Breast epithelium (tissue), 4 donors: Measurements from ENCODE around the gene CXXC5. TPM values are rescaled to one million over a fixed set of nuclear protein-coding genes. Genes with fewer than 3 reads are reported as not detected.

Experiments used
- DNase-seq, 2 donors: peaks; one replicate each; pipeline ENCODE4 v3.0.0-alpha.2; 2019; ENCODE audit warnings: low spot score in 2 of 2
- H3K27ac ChIP-seq, 2 donors: fragments of 200-600 bp; sonication (generic) in 1 of 2; one replicate each; pipeline ENCODE4 v1.5.1; 2016 to 2019; ENCODE audit warnings: mild to moderate bottlenecking in 1 of 2
- H3K27me3 ChIP-seq, 2 donors: fragments of 200-600 bp; sonication (generic) in 1 of 2; one replicate each; pipeline versions ENCODE4 v1.5.1 to v1.6.0; 2017 to 2019; ENCODE audit warnings: control low read depth in 1 of 2, mild to moderate bottlenecking in 1 of 2
- H3K36me3 ChIP-seq: fragments of 200-600 bp; one replicate; pipeline ENCODE4 v1.5.1; 2019
- H3K4me1 ChIP-seq, 2 donors: fragments of 200-600 bp; sonication (generic); one replicate each; pipeline ENCODE4 v1.5.1; 2016 to 2019; ENCODE audit warnings: control low read depth in 1 of 2
- H3K4me3 ChIP-seq, 3 donors: fragments of 200-600 bp; sonication (generic); 1 replicate in 2 of 3; 2 replicates in 1 of 3; pipeline ENCODE4 v1.5.1; 2016 to 2019; ENCODE audit warnings: mild to moderate bottlenecking in 3 of 3, moderate library complexity in 2 of 3
- H3K9me3 ChIP-seq, 2 donors: fragments of 200-600 bp; sonication (generic) in 1 of 2; one replicate each; pipeline ENCODE4 v1.5.1; 2016 to 2019; ENCODE audit warnings: control low read depth in 1 of 2
- POLR2A ChIP-seq: fragments of 450-650 bp; IDR thresholded peaks from one replicate; pipeline ENCODE4 v1.6.1; 2016; ENCODE audit warnings: antibody characterized with exemption, mild to moderate bottlenecking, moderate library complexity
- POLR2AphosphoS5 ChIP-seq, 3 donors: sonication (generic); formaldehyde crosslinking; IDR thresholded peaks; one replicate each; pipeline ENCODE4 v1.6.1; 2017; ENCODE audit warnings: antibody characterized with exemption in 3 of 3
- intact Hi-C: fragments of 100-400 bp; cut with DNase I; formaldehyde crosslinking; loops from one replicate; pipeline ENCODE4 v1.15.1; 2023; ENCODE audit warnings: low total_unique reads
- total RNA-seq, 3 donors: library from RNA; depleted of rRNA; stranded (reverse); fragments of >200 nt; gene quantifications; one replicate each; pipeline ENCODE4 v1.1.0, GENCODE V29; 2016
- TF ChIP-seq, protein P1 (sequence below), 3 donors: fragments of 450-650 bp; IDR thresholded peaks; one replicate each; pipeline ENCODE4 v1.5.1; 2016 to 2017; ENCODE audit warnings: antibody characterized with exemption in 3 of 3, mild to moderate bottlenecking in 3 of 3, moderate library complexity in 3 of 3

CXXC5 gene
- total RNA-seq, 3 donors from 2014 or later: 33.9 to 66.9 (median 38.3) TPM

DNA sequence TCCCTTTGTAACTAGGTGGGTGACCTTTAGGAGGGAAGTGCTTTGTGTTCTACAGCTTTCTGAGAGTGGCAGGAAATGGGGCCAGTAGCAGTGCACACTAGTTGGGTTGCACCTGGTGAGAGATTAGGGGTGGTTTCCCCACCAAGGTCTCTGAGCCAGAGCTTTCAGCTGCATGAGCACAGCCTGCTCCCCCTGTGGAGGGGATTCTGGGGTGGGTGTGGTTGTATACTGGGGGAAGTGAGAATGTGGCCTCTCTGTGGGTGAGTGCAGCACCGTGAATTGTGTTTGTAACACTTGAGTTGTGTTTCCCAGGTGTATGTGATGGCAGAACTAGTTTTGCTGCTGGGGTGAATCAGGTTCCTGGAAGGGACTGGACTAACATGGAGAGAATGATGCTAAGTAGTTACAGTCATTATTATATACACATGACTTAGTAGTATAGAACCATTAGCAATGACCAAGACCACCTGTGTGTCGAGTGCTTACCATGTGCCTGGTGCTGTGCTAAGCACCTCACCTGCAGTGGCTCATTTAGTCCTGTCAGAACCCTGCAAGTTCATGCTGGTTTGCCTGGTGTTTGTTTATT lies 11.8 kb upstream of the CXXC5 start:
- no peak overlapping the region for H3K4me3 ChIP-seq
- peaks cover 0 to 24% of the 10 kb centered on the region in 2 donors for H3K4me1 ChIP-seq
- intact Hi-C loops: no loop called here
- TF ChIP-seq, protein P1, sequence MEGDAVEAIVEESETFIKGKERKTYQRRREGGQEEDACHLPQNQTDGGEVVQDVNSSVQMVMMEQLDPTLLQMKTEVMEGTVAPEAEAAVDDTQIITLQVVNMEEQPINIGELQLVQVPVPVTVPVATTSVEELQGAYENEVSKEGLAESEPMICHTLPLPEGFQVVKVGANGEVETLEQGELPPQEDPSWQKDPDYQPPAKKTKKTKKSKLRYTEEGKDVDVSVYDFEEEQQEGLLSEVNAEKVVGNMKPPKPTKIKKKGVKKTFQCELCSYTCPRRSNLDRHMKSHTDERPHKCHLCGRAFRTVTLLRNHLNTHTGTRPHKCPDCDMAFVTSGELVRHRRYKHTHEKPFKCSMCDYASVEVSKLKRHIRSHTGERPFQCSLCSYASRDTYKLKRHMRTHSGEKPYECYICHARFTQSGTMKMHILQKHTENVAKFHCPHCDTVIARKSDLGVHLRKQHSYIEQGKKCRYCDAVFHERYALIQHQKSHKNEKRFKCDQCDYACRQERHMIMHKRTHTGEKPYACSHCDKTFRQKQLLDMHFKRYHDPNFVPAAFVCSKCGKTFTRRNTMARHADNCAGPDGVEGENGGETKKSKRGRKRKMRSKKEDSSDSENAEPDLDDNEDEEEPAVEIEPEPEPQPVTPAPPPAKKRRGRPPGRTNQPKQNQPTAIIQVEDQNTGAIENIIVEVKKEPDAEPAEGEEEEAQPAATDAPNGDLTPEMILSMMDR (IDR thresholded peaks at IDR 0.05): no peak
- TF ChIP-seq POLR2A (no peak), POLR2AphosphoS5 (IDR thresholded peaks at IDR 0.05) (no peak)
- peak overlapping the region; percentile 48 to 95 for H3K27ac ChIP-seq
- no peaks in the 10 kb centered on the region for H3K27me3 ChIP-seq
- no peaks in the 10 kb centered on the region for H3K36me3 ChIP-seq
- DNase-seq: no peak
- H3K9me3 ChIP-seq: no peaks in the 10 kb centered on the region

DNA sequence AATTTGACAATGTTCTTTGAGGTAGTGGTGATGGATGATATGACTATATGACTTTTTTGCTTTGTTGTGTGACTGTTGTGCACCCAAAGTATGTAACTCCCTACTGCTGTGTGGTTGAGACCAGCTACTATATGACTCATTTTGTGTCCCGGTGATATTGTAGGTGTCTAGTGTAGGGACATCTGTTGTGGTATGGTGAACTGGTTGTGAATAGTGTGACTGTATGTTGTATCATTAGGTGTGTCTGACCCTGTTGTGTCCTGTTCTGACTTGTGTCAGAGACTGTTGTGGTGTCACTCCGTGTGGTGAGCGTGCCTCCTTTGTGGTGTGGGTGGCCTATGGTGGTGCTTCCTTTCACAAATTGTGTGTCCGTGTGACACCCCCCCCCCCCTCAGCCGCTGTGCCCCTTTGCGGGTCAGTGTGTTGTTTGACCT lies 11.2 kb upstream of the CXXC5 start:
- H3K9me3 ChIP-seq: no peaks in the 10 kb centered on the region
- DNase-seq: no peak
- peaks cover 0 to 24% of the 10 kb centered on the region in 2 donors for H3K4me1 ChIP-seq
- H3K36me3 ChIP-seq: no peaks in the 10 kb centered on the region
- TF ChIP-seq, protein P1 (IDR thresholded peaks at IDR 0.05): no peak
- TF ChIP-seq POLR2AphosphoS5 (IDR thresholded peaks at IDR 0.05): no peak
- TF ChIP-seq POLR2A: no peak
- H3K27ac ChIP-seq: peak overlapping the region; percentile 91 to 95
- intact Hi-C loops: no loop called here
- peak overlapping the region; percentile 46 to 71 (median 58) for H3K4me3 ChIP-seq
- H3K27me3 ChIP-seq: no peaks in the 10 kb centered on the region

DNA sequence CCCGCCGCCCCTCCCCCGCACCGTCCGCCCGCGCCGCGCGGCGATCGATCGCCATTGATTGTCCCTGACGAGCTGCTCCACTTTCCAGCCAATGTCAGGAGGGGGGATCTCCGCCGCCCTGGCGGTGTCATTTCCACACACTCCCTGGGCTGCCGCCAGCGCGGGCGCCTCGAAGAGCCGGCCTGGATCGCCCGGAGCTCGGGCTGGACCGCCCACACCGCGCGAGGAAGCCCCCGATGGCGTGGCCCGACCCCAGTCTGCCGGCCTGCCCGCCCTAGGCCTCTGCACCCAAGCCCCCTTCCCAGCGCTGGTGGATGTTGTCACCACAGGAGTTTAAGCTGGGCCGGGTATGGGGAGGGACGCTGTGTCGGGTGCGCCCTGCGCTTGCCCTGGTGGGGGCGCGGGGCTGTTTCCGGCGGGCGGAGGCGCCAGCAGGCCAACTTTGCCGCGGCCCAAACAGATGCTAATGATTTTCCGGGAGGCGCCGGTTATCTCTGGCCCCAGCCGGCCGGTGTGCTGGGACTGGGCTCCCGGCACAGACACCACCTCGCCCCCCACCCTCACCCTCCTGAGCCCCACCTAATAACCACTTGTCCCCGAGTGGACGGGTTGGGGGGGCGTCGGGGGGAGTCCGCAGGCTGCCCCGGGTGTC lies 10.6 kb upstream of the CXXC5 start:
- no peaks in the 10 kb centered on the region for H3K9me3 ChIP-seq
- H3K4me3 ChIP-seq: peak overlapping the region; percentile 46 to 71 (median 58)
- intact Hi-C loops: no loop called here
- TF ChIP-seq POLR2AphosphoS5 (IDR thresholded peaks at IDR 0.05): peak; percentile 67 to 76 (median 70)
- TF ChIP-seq, protein P1 (IDR thresholded peaks at IDR 0.05): peak; percentile 43 to 55 (median 44)
- no peak for TF ChIP-seq POLR2A
- peaks cover 0 to 25% of the 10 kb centered on the region in 2 donors for H3K4me1 ChIP-seq
- peak; percentile 74 to 84 for DNase-seq
- no peaks in the 10 kb centered on the region for H3K27me3 ChIP-seq
- H3K27ac ChIP-seq: peak overlapping the region; percentile 91 to 95
- H3K36me3 ChIP-seq: no peaks in the 10 kb centered on the region

DNA sequence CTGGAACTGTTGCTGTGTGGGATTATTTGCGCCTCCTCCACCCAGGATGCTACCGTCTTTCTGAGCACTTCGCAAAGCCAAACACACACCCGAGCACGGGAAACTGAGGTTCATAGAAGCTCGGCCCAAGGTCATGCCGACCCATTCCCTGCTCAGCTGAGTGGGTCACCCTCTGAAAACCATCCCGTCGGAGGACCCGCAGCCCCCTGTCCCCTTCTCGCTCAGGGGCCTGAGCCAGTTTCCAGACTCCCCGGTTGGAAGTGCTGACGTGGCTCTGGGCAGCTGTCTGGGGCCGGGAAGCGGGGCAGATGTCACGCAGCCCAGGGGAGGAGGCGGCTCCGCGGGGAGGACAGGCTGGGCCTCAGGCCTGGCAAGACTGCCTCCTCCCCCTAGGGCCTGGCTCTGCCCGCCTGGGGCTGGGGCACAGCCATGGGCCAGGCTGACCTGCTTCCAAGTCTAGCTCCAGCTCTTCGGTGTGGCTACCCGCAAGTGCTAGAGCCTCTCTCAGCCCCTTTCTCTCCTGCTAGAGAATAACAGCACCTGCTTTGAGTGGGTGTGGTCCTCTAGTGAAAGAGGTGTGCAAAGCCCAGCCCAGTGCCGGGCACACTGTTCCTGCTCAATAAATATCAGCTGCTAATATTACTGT lies 9.9 kb upstream of the CXXC5 start:
- TF ChIP-seq POLR2A (no peak), POLR2AphosphoS5 (IDR thresholded peaks at IDR 0.05) (peak in 1 of 3 donors; percentile 21)
- peaks cover under 1 to 32% of the 10 kb centered on the region in 2 donors for H3K4me1 ChIP-seq
- no peak for DNase-seq
- H3K27me3 ChIP-seq: no peaks in the 10 kb centered on the region
- peak overlapping the region; percentile 91 to 95 for H3K27ac ChIP-seq
- intact Hi-C loops: no loop called here
- H3K36me3 ChIP-seq: no peaks in the 10 kb centered on the region
- H3K9me3 ChIP-seq: no peaks in the 10 kb centered on the region
- peak overlapping the region; percentile 46 to 71 (median 58) for H3K4me3 ChIP-seq

DNA sequence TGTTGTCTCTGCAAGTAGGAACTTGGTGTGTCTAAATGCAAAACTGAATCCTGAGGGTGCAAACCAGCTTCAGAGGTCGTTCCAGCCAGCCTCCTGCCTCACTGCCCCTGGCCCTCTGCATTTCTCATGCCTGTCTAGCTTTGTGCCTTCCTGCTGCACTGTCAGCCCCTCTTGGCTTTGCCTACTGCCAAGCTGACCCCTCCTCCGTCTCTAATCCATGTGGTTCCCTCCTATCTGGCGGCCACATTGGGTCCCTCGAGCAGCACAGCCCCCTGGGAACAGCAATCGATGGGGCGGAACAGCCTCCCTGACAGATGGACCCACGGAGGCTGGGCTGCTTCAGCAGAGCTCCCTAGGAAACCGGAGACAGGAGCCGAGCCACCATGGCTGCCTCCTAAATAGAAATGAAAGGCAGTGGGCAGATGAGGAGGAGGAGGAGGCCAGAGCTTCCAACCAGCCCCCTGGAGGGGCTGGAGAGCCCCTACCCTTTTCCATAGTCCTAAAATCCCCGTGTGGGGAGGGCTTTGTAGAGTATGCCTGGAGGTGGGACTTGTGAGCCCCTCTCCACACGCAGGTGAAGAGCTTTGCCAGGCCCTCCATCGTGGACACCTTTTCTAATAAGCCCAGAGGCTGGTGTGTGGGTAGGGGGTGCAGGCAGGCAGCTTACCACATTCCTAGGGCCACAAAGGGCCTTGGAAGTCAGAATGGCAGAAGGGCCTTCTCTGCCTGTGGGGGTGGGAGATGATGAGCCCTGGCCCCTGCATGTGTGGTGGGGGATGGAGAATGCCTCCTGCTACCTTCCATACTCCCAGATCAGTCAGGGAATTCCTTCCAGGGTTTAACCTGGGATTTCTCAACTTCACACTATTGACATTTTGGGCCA lies 9.2 kb upstream of the CXXC5 start:
- Histone ChIP-seq H3K36me3 (no peaks in the 10 kb centered on the region), H3K9me3 (no peaks in the 10 kb centered on the region), H3K27ac (peak overlapping the region; percentile 91 to 95), H3K4me1 (peaks cover 5 to 35% of the 10 kb centered on the region in 2 donors), H3K27me3 (no peaks in the 10 kb centered on the region), H3K4me3 (peak overlapping the region in 2 of 3 donors; percentile 58 to 71)
- intact Hi-C loops: no loop called here
- DNase-seq: no peak
- TF ChIP-seq POLR2A (no peak), POLR2AphosphoS5 (IDR thresholded peaks at IDR 0.05) (no peak)
- TF ChIP-seq, protein P1 (IDR thresholded peaks at IDR 0.05): no peak
